Endometrium (tissue), 2 donors: ENCODE measurements around the gene PIK3C2B.

Experiments
- FAIRE-seq: peaks from 2 replicates; lab custom pipeline; 2012; peaks lifted over from hg19 to GRCh38; lab: Jason Lieb, UNC
- donor health status: control.
- donor health status: control.

The PIK3C2B gene

GRCh38 chr1:204479387-204480136 lies 15.0 kb downstream of the PIK3C2B start:
- no peak for FAIRE-seq

DNA sequence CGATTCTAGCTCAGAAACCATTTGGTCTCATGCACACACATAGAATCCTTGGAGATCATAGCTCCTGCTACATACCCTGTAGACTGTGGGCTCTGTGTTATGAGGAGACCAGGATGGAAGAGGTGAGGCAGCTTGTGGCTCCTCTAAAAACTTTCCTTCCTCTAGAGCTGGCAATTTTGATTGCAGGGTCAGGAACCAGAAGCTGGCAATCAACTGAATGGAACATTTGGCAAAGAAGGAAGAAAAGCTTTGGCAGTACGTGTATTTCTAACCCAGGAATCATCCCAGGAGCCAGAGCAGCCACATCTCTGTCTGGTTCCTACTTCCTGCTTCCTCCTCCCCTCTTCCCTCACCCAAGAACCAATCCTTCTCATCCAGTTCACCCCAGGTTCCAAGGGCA lies 15.7 kb downstream of the PIK3C2B start:
- FAIRE-seq = no peak

DNA sequence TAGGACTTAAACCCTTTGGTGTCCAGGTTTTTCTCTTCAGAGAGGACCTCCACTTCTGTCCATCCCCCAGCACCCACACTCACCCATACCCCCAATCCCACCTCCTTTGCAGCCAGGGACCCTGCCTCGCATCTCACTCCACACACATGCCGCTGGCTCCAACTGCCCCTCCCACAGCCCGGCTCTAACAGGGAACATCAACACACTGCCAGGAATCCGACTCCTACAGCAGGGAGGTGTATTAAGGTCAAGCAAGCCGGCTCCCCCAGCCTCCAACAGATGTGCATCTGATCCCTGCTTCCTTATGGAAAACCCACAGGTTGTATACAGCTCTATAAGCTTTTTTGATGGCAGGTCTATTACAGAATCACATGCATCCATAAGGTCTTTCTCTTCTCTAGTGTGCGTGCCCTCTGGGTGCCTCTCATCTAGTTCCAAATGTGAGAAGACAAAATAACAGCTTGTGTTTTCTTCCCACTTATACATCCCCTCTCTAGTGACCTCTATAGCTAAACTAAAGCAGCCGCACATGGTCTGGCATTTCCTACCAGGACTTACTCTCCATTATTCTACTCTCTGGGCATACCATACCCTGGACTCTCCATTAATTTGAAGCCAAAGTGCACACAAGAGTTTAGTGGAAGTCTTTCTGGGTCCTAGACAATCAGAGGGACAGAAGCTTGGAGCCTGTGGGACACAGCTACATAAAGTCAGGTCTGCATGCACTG lies 16.3 kb downstream of the PIK3C2B start:
- FAIRE-seq = no peak

DNA sequence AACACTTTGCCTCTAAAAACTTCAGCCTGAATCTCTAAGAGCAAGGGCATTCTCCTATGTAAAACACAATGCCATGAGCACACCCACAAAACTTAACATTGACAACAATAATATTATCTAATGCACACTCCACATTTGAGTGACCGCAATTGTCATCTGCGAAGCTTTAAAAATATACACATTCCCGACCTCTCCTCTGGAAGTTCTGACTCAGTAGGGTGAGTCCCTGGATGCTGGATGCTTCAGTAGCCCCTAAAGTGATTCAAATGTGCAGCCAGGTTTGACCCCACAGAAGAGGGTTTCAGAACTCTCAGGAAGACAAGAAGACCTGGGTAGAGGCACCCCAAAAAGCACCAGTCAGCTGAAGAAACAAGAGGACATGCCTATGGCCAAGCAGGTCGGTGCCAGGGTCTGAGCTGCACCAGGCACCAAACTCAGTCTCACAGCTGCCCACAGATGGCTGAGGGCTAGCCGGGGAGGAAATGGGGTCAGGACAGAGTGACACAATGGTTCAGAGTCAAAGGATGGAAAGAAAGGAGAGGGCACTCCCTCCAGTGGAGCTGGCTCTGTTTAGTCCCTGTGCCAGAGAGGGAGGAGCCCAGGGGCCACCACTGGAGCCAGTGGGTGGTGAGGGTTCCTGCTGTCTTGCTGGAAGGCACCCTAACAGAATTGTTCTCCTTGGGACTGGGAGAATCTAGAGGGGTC lies 17.4 kb downstream of the PIK3C2B start:
- no peak for FAIRE-seq

GRCh38 chr1:204476563-204476962 lies 18.0 kb downstream of the PIK3C2B start:
- no peak for FAIRE-seq

DNA sequence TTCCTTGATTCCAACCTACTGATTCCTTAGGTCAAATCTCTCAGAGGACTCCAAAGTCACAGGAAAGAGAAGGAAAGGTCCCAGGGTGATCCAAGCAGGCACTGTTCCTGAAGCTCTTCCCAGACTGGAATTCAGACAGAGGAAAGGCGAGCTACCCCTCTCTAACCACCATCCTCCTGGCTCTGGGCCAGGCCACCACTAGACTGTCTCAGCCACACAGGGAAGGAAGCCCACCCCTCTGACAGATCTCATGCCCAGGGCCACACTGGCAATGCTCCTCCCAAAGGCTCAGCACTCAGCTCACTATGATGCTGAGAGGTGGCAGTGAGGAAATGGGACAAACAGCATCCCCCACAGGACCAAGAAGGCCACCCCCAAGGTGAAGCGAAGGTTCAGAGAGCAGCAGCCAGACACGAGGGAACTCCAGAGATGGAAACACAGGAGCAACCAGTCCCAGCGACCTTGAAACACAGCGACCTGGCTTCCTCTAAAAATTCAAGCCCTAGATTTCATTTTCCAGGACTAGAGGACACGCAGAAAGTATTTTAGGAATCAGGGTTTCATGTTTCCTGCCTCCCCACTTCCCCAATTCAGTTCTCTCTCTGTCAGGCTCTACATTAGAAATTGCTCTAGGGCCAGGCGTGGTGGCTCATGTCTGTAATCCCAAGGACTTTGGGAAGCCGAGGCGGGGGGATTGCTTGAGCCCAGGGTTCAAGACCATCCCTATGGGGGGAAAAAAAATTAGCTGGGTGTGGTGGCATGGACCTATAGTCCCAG lies 18.8 kb downstream of the PIK3C2B start:
- no peak for FAIRE-seq

DNA sequence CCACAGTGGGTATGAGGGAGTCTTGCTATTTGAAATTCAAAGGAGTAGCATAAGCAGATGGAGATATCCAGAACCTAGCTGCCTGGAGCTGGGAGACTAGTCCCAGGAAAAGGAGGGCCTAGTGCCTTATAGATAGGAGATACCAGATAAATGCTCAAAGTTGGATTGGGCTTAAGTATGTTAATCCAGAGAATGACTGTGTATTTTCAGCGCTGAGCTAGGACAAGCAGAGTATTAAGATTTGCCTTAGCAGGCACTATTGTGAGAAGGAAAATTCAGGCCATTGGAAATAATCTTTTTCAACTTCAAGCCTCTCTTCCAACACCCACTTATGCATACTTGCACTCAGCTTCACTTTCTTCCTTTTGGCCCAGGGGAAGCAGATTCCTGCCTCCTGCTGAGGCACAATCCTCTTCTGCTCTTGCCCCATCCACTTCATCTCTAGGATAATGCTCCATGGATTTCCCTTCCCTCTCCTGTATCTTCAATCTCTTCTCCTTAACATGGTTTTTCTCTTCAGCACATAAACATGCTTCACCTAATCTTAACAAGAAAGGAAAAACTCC lies 21.1 kb downstream of the PIK3C2B start:
- no peak for FAIRE-seq

DNA sequence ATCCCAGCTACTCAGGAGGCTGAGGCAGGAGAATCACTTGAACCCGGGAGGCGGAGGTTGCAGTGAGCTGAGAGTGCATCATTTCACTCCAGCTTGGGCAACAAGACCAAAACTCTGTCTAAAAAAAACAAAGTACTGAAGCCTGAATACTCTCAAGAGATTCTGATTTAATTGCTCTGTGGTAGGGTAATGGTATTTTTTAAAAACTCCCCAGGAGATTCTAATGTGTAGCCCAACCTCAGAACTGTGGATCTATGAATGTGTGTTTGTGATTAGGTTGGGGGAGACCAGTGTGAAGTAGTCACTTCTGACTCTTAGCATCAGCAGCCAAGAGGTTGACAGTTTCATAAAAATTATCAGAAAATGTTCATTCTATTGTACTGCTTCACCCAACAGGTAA lies 21.9 kb downstream of the PIK3C2B start:
- no peak for FAIRE-seq

DNA sequence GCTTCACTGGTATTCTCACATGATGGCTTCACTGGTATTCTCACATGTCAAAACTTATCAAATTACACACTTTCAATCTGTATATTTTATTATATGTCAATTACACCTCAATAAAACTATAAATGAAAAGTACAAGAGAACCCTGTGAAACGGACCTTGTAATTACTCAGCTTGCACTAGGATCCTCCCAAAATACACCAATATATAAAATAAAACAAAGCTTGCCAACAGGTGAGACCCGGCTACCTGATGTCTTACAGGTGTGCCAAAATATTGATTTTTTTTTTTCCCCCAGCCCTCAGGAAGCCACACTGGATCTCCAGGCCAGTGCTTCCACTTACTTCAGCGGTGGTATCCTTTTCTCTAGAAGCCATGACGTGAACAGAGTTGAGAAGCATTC lies 22.9 kb downstream of the PIK3C2B start:
- FAIRE-seq = no peak

- FAIRE-seq = no peak
Observed at GRCh38 chr1:204469304-204469703, 25.3 kb downstream of the PIK3C2B start.

DNA sequence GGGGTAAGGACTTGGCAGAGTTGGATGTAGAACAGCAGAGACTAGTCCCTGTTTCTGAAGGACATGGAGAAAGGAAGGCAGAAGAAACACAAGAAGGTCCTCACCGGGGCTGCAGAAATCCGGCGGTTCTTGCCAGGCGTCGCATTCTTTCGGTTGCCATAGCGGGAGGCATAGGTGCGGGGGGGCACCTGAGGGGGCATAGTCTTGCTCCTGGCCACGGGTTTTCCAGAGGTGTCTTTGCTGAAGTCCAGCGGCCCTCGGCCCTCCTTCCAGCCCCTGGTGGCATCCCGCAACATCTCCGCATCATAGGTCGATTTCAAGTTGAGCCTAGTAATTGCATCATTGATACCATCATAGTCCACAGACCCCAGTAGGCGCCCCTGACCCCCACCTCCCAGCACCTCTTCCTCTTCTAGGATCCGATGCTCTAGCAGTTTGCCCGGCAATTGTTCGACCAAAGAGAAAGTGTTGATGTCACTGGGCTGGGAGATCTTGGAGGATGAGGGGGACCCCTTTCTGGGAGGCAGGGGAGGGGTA lies 25.8 kb downstream of the PIK3C2B start:
- FAIRE-seq = no peak

DNA sequence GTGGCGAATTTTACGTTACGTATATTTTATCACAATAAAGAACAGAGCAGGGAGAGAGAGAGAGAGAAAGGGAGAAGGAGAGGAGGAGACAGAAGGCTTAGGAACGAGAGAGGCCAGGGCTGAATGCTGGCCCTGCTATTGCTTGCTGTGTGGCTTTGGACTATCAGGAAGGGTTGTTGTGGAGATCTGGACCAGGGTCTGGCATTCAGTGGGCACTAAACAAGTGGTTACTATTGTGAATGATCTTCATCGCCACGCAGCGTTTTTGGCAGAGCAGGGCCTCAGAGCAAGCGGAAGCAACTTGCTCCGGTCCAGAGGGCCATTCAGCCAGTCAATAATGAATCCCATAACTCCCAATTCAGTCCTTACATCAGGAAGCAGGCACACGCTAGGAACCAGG lies 26.4 kb downstream of the PIK3C2B start:
- FAIRE-seq = no peak

GRCh38 chr1:204466416-204467405 lies 27.9 kb downstream of the PIK3C2B start:
- no peak for FAIRE-seq

DNA sequence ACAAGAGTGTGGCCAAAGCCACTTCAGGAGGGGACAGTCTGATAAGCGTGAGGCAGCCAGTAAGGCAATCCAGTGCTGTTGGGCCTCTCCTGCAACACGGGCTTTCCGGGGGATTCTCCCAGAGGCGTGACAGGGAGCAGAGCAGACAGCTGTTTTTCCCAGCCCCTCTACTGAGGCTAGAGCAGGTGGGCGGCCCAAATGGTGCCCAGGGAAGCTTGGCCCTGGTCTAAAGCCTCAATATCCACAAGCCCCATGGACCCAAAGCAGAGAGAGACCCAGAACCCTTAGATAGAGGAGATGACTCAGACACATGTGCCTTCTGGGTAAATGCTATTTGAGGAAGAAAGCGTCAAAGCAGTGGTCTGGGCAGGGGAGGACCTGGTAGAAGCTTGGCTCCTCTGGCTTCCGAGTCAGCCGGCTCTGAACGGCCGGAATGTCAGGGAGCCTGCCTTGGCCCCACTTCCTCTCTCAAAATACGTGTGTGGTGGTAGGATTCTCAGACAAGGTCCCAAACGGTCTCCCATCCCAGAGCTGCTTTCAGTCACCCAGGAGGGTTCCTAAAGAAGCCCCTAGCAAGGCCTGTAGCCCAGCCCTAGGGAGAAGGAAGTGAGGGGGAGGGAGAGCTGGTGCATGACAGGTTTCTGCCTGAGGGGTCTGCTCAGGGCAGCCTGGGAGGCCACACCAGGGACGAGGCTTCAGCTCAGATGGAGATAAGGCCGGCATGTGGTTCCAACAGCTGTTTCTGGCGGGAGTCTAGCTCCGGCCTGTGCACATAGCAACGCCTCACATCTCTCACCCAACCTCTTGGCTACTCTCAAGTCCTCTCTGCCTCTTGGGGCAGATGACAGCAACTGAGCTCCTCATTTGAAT lies 28.8 kb downstream of the PIK3C2B start:
- FAIRE-seq = no peak

DNA sequence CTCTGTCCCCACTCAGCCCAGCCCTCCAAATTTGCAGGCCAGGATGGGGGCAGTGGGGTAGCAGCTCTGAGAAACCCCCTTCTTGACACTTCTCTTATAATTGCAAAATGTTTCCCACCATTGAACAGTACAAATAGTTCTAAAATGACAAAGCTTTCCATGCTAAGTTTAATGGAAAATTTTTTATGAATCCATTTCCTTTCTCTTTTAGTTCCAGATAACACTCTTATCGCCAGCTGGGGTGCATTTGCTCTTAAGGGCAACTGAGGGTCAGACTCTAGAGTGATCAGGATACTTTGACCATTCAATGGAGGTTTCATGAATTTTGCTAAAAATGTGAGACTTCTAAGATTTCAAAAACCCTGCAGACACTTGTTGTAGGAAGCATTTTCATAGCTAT lies 29.9 kb downstream of the PIK3C2B start:
- FAIRE-seq = no peak

GRCh38 chr1:204464187-204464631 lies 30.4 kb downstream of the PIK3C2B start:
- no peak for FAIRE-seq

GRCh38 chr1:204463125-204464060 lies 31.2 kb downstream of the PIK3C2B start:
- FAIRE-seq = no peak

- no peak for FAIRE-seq
Observed at GRCh38 chr1:204462229-204462561, 32.4 kb downstream of the PIK3C2B start.
